ENCODE data around the gene TRIM75. TPM values are rescaled to one million over a fixed set of nuclear protein-coding genes. Genes with fewer than 3 reads are reported as not detected.
"Not testable (repeated sequence)": the region's sequence is repeated elsewhere in the genome, so short reads cannot be mapped to it uniquely, and the experiment has no call there.

TRIM75 gene
- total and polyA plus RNA-seq, 12 donors, result not detected

GRCh38 chr4:165058666-165059065 is 5.0 kb downstream of the TRIM75 start:
- Histone ChIP-seq H3K27me3 (no peaks in the 10 kb centered on the region), H3K36me3 (replicated peaks in 1 of 2) (no peaks in the 10 kb centered on the region), H3K4me1 (replicated peaks in 1 of 2) (no peaks in the 10 kb centered on the region), H3K27ac (no peak overlapping the region), H3K9me3 (replicated peaks in 1 of 3) (no peaks in the 10 kb centered on the region), H3K4me3 (no peak overlapping the region)
- WGBS, 4 donors, result 43 to 66% (median 52%) methylated on average over 2 of the region's 2 CpGs; no CpG with 5 or more reads in 1 of the 4 donors
- TF ChIP-seq POLR2A (IDR thresholded peaks at IDR 0.05) (no peak), CTCF (IDR thresholded peaks at IDR 0.05) (no peak)
- intact Hi-C loops (cut with DNase I), result no loop called here
- no peak for DNase-seq

DNA sequence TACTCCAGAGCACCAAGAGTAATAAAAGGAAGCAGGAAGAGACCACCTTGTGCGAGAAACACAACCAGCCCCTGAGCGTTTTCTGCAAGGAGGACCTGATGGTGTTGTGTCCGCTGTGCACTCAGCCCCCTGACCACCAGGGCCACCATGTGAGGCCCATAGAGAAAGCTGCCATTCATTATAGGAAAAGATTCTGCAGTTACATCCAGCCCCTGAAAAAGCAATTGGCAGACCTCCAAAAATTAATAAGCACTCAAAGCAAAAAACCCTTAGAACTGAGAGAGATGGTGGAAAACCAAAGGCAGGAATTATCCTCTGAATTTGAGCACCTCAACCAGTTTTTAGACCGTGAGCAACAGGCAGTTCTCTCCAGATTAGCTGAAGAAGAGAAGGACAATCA is 5.7 kb downstream of the TRIM75 start:
- Histone ChIP-seq H3K4me1 (replicated peaks in 1 of 2) (no peaks in the 10 kb centered on the region), H3K9me3 (replicated peaks in 1 of 3) (no peaks in the 10 kb centered on the region), H3K4me3 (no peak overlapping the region), H3K27ac (no peak overlapping the region), H3K36me3 (replicated peaks in 1 of 2) (no peaks in the 10 kb centered on the region), H3K27me3 (no peaks in the 10 kb centered on the region)
- no peak for DNase-seq
- TF ChIP-seq CTCF (IDR thresholded peaks at IDR 0.05), result no peak
- no peak for TF ChIP-seq POLR2A (IDR thresholded peaks at IDR 0.05)
- intact Hi-C loops (cut with DNase I), result no loop called here
- 72 to 86% (median 81%) methylated on average over 4 of the region's 4 CpGs for WGBS, 4 donors

DNA sequence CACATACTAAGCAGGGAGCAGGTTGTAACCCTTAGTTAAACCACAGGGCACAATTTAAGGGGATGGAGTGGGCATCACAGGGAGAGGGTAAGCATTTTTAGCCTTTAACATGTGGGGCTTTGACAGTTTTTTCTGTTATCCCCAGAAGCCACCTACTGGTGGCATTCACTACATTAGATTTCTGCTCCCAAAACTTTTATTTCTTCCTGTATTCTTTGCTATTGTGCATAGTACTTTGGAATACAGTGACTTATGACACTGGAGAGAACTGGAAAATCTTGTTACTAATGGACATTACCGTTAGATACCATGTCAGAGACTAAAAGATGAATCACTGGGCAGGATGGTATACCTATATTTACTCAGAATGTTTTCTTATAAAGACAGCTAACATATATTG is 7.3 kb downstream of the TRIM75 start:
- Histone ChIP-seq H3K4me1 (replicated peaks in 1 of 2) (no peaks in the 10 kb centered on the region), H3K9me3 (replicated peaks in 1 of 3) (no peaks in the 10 kb centered on the region), H3K27me3 (no peaks in the 10 kb centered on the region), H3K27ac (no peak overlapping the region), H3K4me3 (no peak overlapping the region), H3K36me3 (replicated peaks in 1 of 2) (no peaks in the 10 kb centered on the region)
- DNase-seq, result no peak
- intact Hi-C loops (cut with DNase I), result no loop called here
- WGBS, 4 donors, result 41 to 50% (median 41%) methylated on average over 1 of the region's 1 CpG
- TF ChIP-seq CTCF (IDR thresholded peaks at IDR 0.05) (no peak), POLR2A (IDR thresholded peaks at IDR 0.05) (no peak)

GRCh38 chr4:165070560-165070959 is 16.9 kb downstream of the TRIM75 start:
- H3K4me3 ChIP-seq, result no peak overlapping the region
- H3K4me1 ChIP-seq (replicated peaks in 1 of 2), result no peaks in the 10 kb centered on the region
- DNase-seq, result no peak
- no peaks in the 10 kb centered on the region for H3K36me3 ChIP-seq (replicated peaks in 1 of 2)
- no peaks in the 10 kb centered on the region for H3K27me3 ChIP-seq
- no peak overlapping the region for H3K27ac ChIP-seq
- TF ChIP-seq CTCF (IDR thresholded peaks at IDR 0.05), result no peak
- TF ChIP-seq POLR2A (IDR thresholded peaks at IDR 0.05), result no peak
- no peaks in the 10 kb centered on the region for H3K9me3 ChIP-seq (replicated peaks in 1 of 3)
- 55 to 74% (median 64%) methylated on average over 1 of the region's 1 CpG for WGBS, 4 donors
- intact Hi-C loops (cut with DNase I), result no loop called here

DNA sequence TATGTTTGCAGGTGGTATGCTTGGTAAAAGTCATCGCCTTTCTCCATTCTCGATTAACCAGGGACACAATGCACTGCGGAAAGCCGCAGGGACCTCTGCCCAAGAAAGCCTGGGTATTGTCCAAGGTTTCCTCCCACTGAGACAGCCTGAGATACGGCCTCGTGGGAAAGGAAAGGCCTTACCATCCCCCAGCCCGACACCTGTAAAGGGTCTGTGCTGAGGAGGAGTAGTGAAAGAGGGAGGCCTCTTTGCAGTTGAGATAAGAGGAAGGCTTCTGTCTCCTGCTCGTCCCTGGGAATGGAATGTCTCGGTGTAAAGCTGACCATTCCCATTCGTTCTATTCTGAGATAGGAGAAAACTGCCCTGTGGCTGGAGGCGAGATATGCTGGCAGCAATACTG is 19.7 kb downstream of the TRIM75 start:
- DNase-seq, result peak in 1 of 7 donors; percentile 17
- WGBS, 4 donors, result 60 to 72% (median 69%) methylated on average over 8 to 11 of the region's 11 CpGs
- not testable (repeated sequence) for H3K27me3 ChIP-seq

More for the DNA sequence above, 19.7 kb downstream of the TRIM75 start:
- H3K4me1 ChIP-seq (replicated peaks in 1 of 2); H3K9me3 ChIP-seq (replicated peaks in 1 of 3); intact Hi-C loops (cut with DNase I); H3K4me3 ChIP-seq; H3K27ac ChIP-seq: not testable (repeated sequence)
- H3K36me3 ChIP-seq (replicated peaks in 1 of 2), result peaks cover 0 to 11% of the 10 kb centered on the region in 2 donors
